WTC11 (cell line): ENCODE measurements around the gene CLCN4. TPM values are rescaled to one million over a fixed set of nuclear protein-coding genes. Genes with fewer than 3 reads are reported as not detected.

Experiments
- ATAC-seq: fragments of 200-7000 bp; cut with Tn5 transposase; 2 replicates; pipeline ENCODE4 v1.10.0; 2021; ENCODE audit warnings: mild to moderate bottlenecking, moderate library complexity
- CTCF ChIA-PET: fragments of 300-600 bp; sonication (Branson Sonifier 250); formaldehyde crosslinking; loops from one replicate; lab custom pipeline; 2021; ENCODE audit warnings: antibody characterized with exemption; lab: Charles Lee
- POLR2A ChIA-PET: fragments of 350-600 bp; sonication (Branson Sonifier 250); formaldehyde crosslinking; loops from one replicate; lab custom pipeline; 2021; ENCODE audit warnings: antibody characterized with exemption; lab: Charles Lee
- DNase-seq: peaks from one replicate; pipeline ENCODE4 v3.0.0; 2021; ENCODE audit warnings: low spot score
- H3K27ac Mint-ChIP-seq: 2 replicates; pipeline ENCODE4 v1.8.0; 2021; ENCODE audit warnings: mixed read lengths
- H3K27me3 Mint-ChIP-seq: 2 replicates; pipeline ENCODE4 v1.8.0; 2021; ENCODE audit warnings: low read depth, mild to moderate bottlenecking, moderate library complexity, mixed read lengths
- H3K36me3 Mint-ChIP-seq: 2 replicates; pipeline ENCODE4 v1.8.0; 2021; ENCODE audit warnings: mixed read lengths
- H3K4me1 Mint-ChIP-seq: 2 replicates; pipeline ENCODE4 v1.8.0; 2022; ENCODE audit warnings: mixed read lengths
- H3K4me3 Mint-ChIP-seq: 2 replicates; pipeline ENCODE4 v1.8.0; 2021; ENCODE audit warnings: mild to moderate bottlenecking, moderate library complexity, mixed read lengths
- H3K9me3 Mint-ChIP-seq: 2 replicates; pipeline ENCODE4 v1.8.0; 2021; ENCODE audit warnings: mixed read lengths
- ATF2 ChIP-seq: sonication (generic); formaldehyde crosslinking; IDR thresholded peaks from 2 replicates; pipeline ENCODE4 v1.8.1; 2022; ENCODE audit warnings: low read depth, missing genetic modification reagents, borderline replicate concordance
- ESRRA ChIP-seq: sonication (generic); formaldehyde crosslinking; IDR thresholded peaks from 2 replicates; pipeline ENCODE4 v1.8.1; 2022; ENCODE audit warnings: mild to moderate bottlenecking, missing genetic modification reagents, borderline replicate concordance
- FOXK1 ChIP-seq: sonication (generic); formaldehyde crosslinking; IDR thresholded peaks from 2 replicates; pipeline ENCODE4 v1.8.0; 2022; ENCODE audit warnings: mild to moderate bottlenecking, moderate library complexity, missing genetic modification reagents
- GTF2I ChIP-seq: fragments of 250-450 bp; sonication (Bioruptor Pico); conservative IDR thresholded peaks from 2 replicates; pipeline ENCODE4 v1.4.0; 2021; ENCODE audit warnings: mild to moderate bottlenecking
- HMGXB4 ChIP-seq: sonication (generic); formaldehyde crosslinking; IDR thresholded peaks from 2 replicates; pipeline ENCODE4 v1.8.1; 2023; ENCODE audit warnings: mild to moderate bottlenecking, moderate library complexity, missing genetic modification reagents
- JUN ChIP-seq: sonication (generic); formaldehyde crosslinking; IDR thresholded peaks from 2 replicates; pipeline ENCODE4 v1.8.0; 2023; ENCODE audit warnings: mild to moderate bottlenecking, missing genetic modification reagents
- MYBL2 ChIP-seq: sonication (generic); formaldehyde crosslinking; IDR thresholded peaks from 2 replicates; pipeline ENCODE4 v1.8.1; 2023; ENCODE audit warnings: mild to moderate bottlenecking, moderate library complexity, missing genetic modification reagents
- NFYB ChIP-seq: sonication (generic); formaldehyde crosslinking; conservative IDR thresholded peaks from 2 replicates; pipeline ENCODE4 v1.8.0; 2022; ENCODE audit warnings: low read depth, missing genetic modification reagents
- NR1H2 ChIP-seq: sonication (generic); formaldehyde crosslinking; IDR thresholded peaks from 2 replicates; pipeline ENCODE4 v1.9.0; 2021; ENCODE audit warnings: mild to moderate bottlenecking, moderate library complexity, missing genetic modification reagents
- OVOL2 ChIP-seq: fragments of 250-450 bp; sonication (Bioruptor Pico); IDR thresholded peaks from 2 replicates; pipeline ENCODE4 v1.9.0; 2021; ENCODE audit warnings: mild to moderate bottlenecking, borderline replicate concordance
- TCF7 ChIP-seq: sonication (generic); formaldehyde crosslinking; IDR thresholded peaks from 2 replicates; pipeline ENCODE4 v1.8.0; 2022; ENCODE audit warnings: mild to moderate bottlenecking, low read depth, missing genetic modification reagents, moderate library complexity
- TEAD1 ChIP-seq: sonication (generic); formaldehyde crosslinking; IDR thresholded peaks from 2 replicates; pipeline ENCODE4 v1.8.0; 2022; ENCODE audit warnings: mild to moderate bottlenecking, missing genetic modification reagents
- TP53 ChIP-seq: sonication (generic); formaldehyde crosslinking; IDR thresholded peaks from 2 replicates; pipeline ENCODE4 v1.8.1; 2023; ENCODE audit warnings: mild to moderate bottlenecking, missing genetic modification reagents
- USF2 ChIP-seq: sonication (generic); formaldehyde crosslinking; IDR thresholded peaks from 2 replicates; pipeline ENCODE4 v1.8.1; 2023; ENCODE audit warnings: mild to moderate bottlenecking, missing genetic modification reagents, moderate library complexity
- ZBTB21 ChIP-seq: sonication (generic); formaldehyde crosslinking; IDR thresholded peaks from 2 replicates; pipeline ENCODE4 v1.8.1; 2023; ENCODE audit warnings: mild to moderate bottlenecking, missing genetic modification reagents, borderline replicate concordance
- total RNA-seq: library from RNA; stranded (reverse); gene quantifications from 3 replicates; pipeline ENCODE4 v1.2.3, GENCODE V29; 2021
- TF ChIP-seq, protein P1 (sequence below): fragments of 250-450 bp; sonication (Bioruptor Pico); IDR thresholded peaks from 2 replicates; pipeline ENCODE4 v1.9.0; 2021; ENCODE audit warnings: mild to moderate bottlenecking, borderline replicate concordance
- TF ChIP-seq, protein P2 (sequence below): sonication (generic); formaldehyde crosslinking; IDR thresholded peaks from 2 replicates; pipeline ENCODE4 v1.8.0; 2023; ENCODE audit warnings: mild to moderate bottlenecking, missing genetic modification reagents

Gene CLCN4
- total RNA-seq, 1 experiment from 2014 or later = 8.9 TPM

- no peak overlapping the region for H3K27ac Mint-ChIP-seq
- ATAC-seq = no peak
- no peaks in the 10 kb centered on the region for H3K9me3 Mint-ChIP-seq
- no peak for DNase-seq
- H3K27me3 Mint-ChIP-seq = no peaks in the 10 kb centered on the region
- POLR2A ChIA-PET = no interaction called here
- CTCF ChIA-PET = no interaction called here
- H3K4me1 Mint-ChIP-seq = no peaks in the 10 kb centered on the region
- no peaks in the 10 kb centered on the region for H3K36me3 Mint-ChIP-seq
- no peak overlapping the region for H3K4me3 Mint-ChIP-seq
- no peak for TF ChIP-seq ATF2 (CRISPR knock-in tag)
- no peak for TF ChIP-seq NFYB
- TF ChIP-seq GTF2I (CRISPR knock-in tag) = no peak
- no peak for TF ChIP-seq MYBL2 (CRISPR knock-in tag)
Measured at GRCh38 chrX:10231461-10231860, 74.7 kb downstream of the CLCN4 start.

GRCh38 chrX:10233173-10233572, 76.4 kb downstream of the CLCN4 start:
- Mint-ChIP-seq H3K4me1 (no peaks in the 10 kb centered on the region), H3K36me3 (no peaks in the 10 kb centered on the region), H3K9me3 (no peaks in the 10 kb centered on the region), H3K27ac (no peak overlapping the region), H3K27me3 (no peaks in the 10 kb centered on the region), H3K4me3 (no peak overlapping the region)
- TF ChIP-seq JUN (no peak), TCF7 (CRISPR knock-in tag) (no peak), OVOL2 (CRISPR knock-in tag) (no peak), TP53 (CRISPR knock-in tag) (no peak), ESRRA (CRISPR knock-in tag) (no peak), USF2 (CRISPR knock-in tag) (no peak), FOXK1 (CRISPR knock-in tag) (no peak), ZBTB21 (no peak), HMGXB4 (no peak), NR1H2 (no peak), TEAD1 (no peak)
- TF ChIP-seq, protein P1, sequence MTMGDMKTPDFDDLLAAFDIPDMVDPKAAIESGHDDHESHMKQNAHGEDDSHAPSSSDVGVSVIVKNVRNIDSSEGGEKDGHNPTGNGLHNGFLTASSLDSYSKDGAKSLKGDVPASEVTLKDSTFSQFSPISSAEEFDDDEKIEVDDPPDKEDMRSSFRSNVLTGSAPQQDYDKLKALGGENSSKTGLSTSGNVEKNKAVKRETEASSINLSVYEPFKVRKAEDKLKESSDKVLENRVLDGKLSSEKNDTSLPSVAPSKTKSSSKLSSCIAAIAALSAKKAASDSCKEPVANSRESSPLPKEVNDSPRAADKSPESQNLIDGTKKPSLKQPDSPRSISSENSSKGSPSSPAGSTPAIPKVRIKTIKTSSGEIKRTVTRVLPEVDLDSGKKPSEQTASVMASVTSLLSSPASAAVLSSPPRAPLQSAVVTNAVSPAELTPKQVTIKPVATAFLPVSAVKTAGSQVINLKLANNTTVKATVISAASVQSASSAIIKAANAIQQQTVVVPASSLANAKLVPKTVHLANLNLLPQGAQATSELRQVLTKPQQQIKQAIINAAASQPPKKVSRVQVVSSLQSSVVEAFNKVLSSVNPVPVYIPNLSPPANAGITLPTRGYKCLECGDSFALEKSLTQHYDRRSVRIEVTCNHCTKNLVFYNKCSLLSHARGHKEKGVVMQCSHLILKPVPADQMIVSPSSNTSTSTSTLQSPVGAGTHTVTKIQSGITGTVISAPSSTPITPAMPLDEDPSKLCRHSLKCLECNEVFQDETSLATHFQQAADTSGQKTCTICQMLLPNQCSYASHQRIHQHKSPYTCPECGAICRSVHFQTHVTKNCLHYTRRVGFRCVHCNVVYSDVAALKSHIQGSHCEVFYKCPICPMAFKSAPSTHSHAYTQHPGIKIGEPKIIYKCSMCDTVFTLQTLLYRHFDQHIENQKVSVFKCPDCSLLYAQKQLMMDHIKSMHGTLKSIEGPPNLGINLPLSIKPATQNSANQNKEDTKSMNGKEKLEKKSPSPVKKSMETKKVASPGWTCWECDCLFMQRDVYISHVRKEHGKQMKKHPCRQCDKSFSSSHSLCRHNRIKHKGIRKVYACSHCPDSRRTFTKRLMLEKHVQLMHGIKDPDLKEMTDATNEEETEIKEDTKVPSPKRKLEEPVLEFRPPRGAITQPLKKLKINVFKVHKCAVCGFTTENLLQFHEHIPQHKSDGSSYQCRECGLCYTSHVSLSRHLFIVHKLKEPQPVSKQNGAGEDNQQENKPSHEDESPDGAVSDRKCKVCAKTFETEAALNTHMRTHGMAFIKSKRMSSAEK = no peak
- TF ChIP-seq, protein P2, sequence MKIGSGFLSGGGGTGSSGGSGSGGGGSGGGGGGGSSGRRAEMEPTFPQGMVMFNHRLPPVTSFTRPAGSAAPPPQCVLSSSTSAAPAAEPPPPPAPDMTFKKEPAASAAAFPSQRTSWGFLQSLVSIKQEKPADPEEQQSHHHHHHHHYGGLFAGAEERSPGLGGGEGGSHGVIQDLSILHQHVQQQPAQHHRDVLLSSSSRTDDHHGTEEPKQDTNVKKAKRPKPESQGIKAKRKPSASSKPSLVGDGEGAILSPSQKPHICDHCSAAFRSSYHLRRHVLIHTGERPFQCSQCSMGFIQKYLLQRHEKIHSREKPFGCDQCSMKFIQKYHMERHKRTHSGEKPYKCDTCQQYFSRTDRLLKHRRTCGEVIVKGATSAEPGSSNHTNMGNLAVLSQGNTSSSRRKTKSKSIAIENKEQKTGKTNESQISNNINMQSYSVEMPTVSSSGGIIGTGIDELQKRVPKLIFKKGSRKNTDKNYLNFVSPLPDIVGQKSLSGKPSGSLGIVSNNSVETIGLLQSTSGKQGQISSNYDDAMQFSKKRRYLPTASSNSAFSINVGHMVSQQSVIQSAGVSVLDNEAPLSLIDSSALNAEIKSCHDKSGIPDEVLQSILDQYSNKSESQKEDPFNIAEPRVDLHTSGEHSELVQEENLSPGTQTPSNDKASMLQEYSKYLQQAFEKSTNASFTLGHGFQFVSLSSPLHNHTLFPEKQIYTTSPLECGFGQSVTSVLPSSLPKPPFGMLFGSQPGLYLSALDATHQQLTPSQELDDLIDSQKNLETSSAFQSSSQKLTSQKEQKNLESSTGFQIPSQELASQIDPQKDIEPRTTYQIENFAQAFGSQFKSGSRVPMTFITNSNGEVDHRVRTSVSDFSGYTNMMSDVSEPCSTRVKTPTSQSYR (CRISPR knock-in tag) = no peak
- ATAC-seq = no peak; the same call in 1 of the 2 replicates
- ChIA-PET POLR2A (no interaction called here), CTCF (no interaction called here)
- no peak for DNase-seq
